Gastrocnemius medialis (tissue), 4 donors: ENCODE results near the gene NUDT7.

Source experiments
- POLR2A ChIP-seq, 2 donors: fragments of 450-650 bp; IDR thresholded peaks; one replicate each; pipeline ENCODE4 v1.6.1; 2017; ENCODE audit warnings: antibody characterized with exemption in 2 of 2, mild to moderate bottlenecking in 2 of 2, moderate library complexity in 2 of 2
- TF ChIP-seq, protein P1 (sequence below), 5 experiments: fragments of 450-650 bp in 3 of 5; fragments of 200-600 bp in 2 of 5; sonication (generic) in 2 of 5; IDR thresholded peaks in 4 of 5; conservative IDR thresholded peaks in 1 of 5; 1 replicate in 4 of 5; 2 replicates in 1 of 5; pipeline ENCODE4 v1.5.1; 2016 to 2019; ENCODE audit warnings: antibody characterized with exemption in 5 of 5, mild to moderate bottlenecking in 3 of 5, moderate library complexity in 3 of 5

DNA sequence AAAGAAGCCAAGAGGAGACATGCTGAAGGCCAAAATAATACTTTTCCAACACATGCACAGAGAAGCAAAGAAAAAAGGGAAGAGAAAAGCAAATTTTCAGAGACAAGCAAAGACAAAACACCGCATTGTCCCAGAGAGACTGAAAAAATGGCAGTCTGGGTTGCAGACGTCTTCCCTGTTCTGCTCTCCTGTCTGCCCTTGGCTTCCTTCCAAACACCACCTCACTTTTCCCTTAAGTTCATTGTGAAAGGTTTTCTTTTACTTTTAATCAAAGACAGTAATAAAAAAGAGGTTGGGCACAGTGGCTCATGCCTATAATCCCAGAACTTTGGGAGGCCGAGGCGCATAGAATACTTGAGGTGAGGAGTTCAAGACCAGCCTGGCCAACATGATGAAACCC, 44.9 kb downstream of the NUDT7 start:
- TF ChIP-seq, protein P1, sequence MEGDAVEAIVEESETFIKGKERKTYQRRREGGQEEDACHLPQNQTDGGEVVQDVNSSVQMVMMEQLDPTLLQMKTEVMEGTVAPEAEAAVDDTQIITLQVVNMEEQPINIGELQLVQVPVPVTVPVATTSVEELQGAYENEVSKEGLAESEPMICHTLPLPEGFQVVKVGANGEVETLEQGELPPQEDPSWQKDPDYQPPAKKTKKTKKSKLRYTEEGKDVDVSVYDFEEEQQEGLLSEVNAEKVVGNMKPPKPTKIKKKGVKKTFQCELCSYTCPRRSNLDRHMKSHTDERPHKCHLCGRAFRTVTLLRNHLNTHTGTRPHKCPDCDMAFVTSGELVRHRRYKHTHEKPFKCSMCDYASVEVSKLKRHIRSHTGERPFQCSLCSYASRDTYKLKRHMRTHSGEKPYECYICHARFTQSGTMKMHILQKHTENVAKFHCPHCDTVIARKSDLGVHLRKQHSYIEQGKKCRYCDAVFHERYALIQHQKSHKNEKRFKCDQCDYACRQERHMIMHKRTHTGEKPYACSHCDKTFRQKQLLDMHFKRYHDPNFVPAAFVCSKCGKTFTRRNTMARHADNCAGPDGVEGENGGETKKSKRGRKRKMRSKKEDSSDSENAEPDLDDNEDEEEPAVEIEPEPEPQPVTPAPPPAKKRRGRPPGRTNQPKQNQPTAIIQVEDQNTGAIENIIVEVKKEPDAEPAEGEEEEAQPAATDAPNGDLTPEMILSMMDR (IDR thresholded peaks at IDR 0.05 in 4 of 5, conservative IDR thresholded peaks at IDR 0.05 in 1 of 5) = no peak
- no peak for TF ChIP-seq POLR2A (IDR thresholded peaks at IDR 0.05)
